Ishikawa (cell line): ENCODE measurements around the gene ACTA2.

Experiments used
- CEBPB ChIP-seq: IDR thresholded peaks from 2 replicates; pipeline ENCODE4 v1.6.1; 2012
- CREB1 ChIP-seq: IDR thresholded peaks from 2 replicates; pipeline ENCODE4 v1.6.1; 2012; ENCODE audit warnings: low read depth
- EGR1 ChIP-seq: IDR thresholded peaks from 2 replicates; pipeline ENCODE4 v1.6.1; 2012
- EP300 ChIP-seq: IDR thresholded peaks from 2 replicates; pipeline ENCODE4 v1.6.1; 2012; ENCODE audit warnings: borderline replicate concordance
- FOXM1 ChIP-seq: IDR thresholded peaks from 2 replicates; pipeline ENCODE4 v1.6.1; 2012; ENCODE audit warnings: low read depth, borderline replicate concordance
- MAX ChIP-seq: IDR thresholded peaks from 2 replicates; pipeline ENCODE4 v1.6.1; 2012
- NFIC ChIP-seq: IDR thresholded peaks from 2 replicates; pipeline ENCODE4 v1.6.1; 2012
- RAD21 ChIP-seq: IDR thresholded peaks from 2 replicates; pipeline ENCODE4 v1.6.1; 2012; ENCODE audit warnings: low read depth
- TAF1 ChIP-seq: IDR thresholded peaks from 2 replicates; pipeline ENCODE4 v1.6.1; 2012; ENCODE audit warnings: low read depth, mild to moderate bottlenecking
- TCF12 ChIP-seq: IDR thresholded peaks from 2 replicates; pipeline ENCODE4 v1.6.1; 2012; ENCODE audit warnings: low read depth
- TEAD4 ChIP-seq: IDR thresholded peaks from 2 replicates; pipeline ENCODE4 v1.6.1; 2012
- USF1 ChIP-seq: IDR thresholded peaks from 2 replicates; pipeline ENCODE4 v1.6.1; 2012
- YY1 ChIP-seq: IDR thresholded peaks from 2 replicates; pipeline ENCODE4 v1.6.1; 2012; ENCODE audit warnings: low read depth
- ZBTB7A ChIP-seq: IDR thresholded peaks from 2 replicates; pipeline ENCODE4 v1.6.1; 2012; ENCODE audit warnings: low read depth
- TF ChIP-seq, protein P1 (sequence below): IDR thresholded peaks from 2 replicates; pipeline ENCODE4 v1.6.1; 2012; ENCODE audit warnings: low read depth, mild to moderate bottlenecking

The ACTA2 gene

GRCh38 chr10:88949051-88949450, 3.5 kb downstream of the ACTA2 start:
- TF ChIP-seq EGR1 (no peak), RAD21 (no peak), TEAD4 (no peak), USF1 (no peak), CREB1 (no peak)

DNA sequence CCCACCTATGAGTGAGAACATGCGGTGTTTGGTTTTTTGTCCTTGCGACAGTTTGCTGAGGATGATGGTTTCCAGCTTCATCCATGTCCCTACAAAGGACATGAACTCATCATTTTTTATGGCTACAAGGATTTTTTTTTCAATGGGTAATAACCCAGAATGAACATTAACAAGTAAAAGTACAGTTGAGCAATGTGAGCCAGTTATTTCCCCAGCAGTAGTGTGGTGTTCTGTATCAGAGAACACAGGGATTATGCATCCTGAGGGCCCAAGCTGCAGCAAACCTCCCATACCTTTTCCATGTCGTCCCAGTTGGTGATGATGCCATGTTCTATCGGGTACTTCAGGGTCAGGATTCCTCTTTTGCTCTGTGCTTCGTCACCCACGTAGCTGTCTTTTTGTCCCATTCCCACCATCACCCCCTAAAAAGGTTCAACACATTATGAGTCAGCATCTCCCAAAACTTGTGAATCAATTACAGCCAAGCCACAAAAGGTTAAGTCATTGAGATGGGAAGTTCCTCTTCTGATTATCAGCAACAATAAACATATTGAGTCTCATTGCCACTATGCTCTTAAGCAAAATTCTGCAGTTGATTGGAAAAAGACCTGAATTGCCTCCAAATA, 5.5 kb downstream of the ACTA2 start:
- no peak for TF ChIP-seq TAF1
- TF ChIP-seq YY1 = no peak
- TF ChIP-seq TEAD4 = no peak
- TF ChIP-seq ZBTB7A = no peak
- no peak for TF ChIP-seq NFIC
- no peak for TF ChIP-seq FOXM1
- no peak for TF ChIP-seq TCF12
- TF ChIP-seq CEBPB = no peak
- TF ChIP-seq, protein P1, sequence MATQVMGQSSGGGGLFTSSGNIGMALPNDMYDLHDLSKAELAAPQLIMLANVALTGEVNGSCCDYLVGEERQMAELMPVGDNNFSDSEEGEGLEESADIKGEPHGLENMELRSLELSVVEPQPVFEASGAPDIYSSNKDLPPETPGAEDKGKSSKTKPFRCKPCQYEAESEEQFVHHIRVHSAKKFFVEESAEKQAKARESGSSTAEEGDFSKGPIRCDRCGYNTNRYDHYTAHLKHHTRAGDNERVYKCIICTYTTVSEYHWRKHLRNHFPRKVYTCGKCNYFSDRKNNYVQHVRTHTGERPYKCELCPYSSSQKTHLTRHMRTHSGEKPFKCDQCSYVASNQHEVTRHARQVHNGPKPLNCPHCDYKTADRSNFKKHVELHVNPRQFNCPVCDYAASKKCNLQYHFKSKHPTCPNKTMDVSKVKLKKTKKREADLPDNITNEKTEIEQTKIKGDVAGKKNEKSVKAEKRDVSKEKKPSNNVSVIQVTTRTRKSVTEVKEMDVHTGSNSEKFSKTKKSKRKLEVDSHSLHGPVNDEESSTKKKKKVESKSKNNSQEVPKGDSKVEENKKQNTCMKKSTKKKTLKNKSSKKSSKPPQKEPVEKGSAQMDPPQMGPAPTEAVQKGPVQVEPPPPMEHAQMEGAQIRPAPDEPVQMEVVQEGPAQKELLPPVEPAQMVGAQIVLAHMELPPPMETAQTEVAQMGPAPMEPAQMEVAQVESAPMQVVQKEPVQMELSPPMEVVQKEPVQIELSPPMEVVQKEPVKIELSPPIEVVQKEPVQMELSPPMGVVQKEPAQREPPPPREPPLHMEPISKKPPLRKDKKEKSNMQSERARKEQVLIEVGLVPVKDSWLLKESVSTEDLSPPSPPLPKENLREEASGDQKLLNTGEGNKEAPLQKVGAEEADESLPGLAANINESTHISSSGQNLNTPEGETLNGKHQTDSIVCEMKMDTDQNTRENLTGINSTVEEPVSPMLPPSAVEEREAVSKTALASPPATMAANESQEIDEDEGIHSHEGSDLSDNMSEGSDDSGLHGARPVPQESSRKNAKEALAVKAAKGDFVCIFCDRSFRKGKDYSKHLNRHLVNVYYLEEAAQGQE = no peak

DNA sequence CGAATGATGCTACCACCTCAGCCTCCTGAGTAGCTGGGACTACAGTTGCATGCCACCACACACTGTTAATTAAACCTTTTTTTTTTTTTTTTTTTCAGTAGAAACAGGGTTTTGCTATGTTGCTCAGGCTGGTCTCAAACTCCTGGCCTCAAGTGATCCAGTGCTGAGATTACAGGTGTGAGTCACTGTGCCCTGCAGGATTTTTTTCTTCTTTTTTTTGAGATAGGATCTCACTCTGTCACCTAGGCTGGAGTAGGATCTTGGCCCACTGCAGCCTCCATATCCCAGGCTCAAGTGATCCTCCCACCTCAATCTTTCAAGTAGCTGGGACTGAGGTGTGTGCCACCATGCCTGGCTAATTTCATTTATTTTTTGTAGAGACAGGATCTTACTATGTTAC, 6.4 kb downstream of the ACTA2 start:
- TF ChIP-seq NFIC = no peak
- no peak for TF ChIP-seq CEBPB
- TF ChIP-seq, protein P1 = no peak
- TF ChIP-seq TAF1 = no peak
- no peak for TF ChIP-seq CREB1
- TF ChIP-seq EP300 = no peak
- no peak for TF ChIP-seq FOXM1
- no peak for TF ChIP-seq YY1
- TF ChIP-seq ZBTB7A = no peak
- TF ChIP-seq MAX = no peak
- TF ChIP-seq EGR1 = no peak
- no peak for TF ChIP-seq RAD21

- TF ChIP-seq NFIC (no peak), ZBTB7A (no peak), EP300 (no peak), FOXM1 (no peak), CEBPB (no peak), RAD21 (no peak), TEAD4 (no peak)
Measured at GRCh38 chr10:88944813-88945212, 7.8 kb downstream of the ACTA2 start.

DNA sequence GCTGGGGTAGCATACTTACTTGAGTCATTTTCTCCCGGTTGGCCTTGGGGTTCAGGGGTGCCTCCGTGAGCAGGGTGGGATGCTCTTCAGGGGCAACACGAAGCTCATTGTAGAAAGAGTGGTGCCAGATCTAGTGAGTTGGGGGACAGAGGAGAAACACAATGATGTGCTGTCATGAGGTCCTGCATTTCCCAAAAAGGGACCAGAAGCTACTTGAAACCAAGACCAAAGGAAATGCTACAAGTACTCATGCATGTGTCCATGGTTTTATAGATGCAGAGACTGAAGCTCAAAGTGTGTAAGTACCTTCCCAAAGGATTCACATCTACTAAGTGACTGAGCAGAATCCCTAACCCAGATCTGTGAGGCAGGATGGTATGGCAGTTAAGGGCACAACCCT, 8.8 kb downstream of the ACTA2 start:
- TF ChIP-seq TEAD4 = no peak
- no peak for TF ChIP-seq USF1
- no peak for TF ChIP-seq NFIC
- no peak for TF ChIP-seq EGR1
- TF ChIP-seq YY1 = no peak
- TF ChIP-seq TCF12 = no peak
- no peak for TF ChIP-seq EP300
- no peak for TF ChIP-seq CEBPB
- no peak for TF ChIP-seq RAD21
- no peak for TF ChIP-seq CREB1
- no peak for TF ChIP-seq TAF1
- no peak for TF ChIP-seq MAX
- no peak for TF ChIP-seq ZBTB7A
- TF ChIP-seq, protein P1 = no peak
- TF ChIP-seq FOXM1 = no peak
